ENCODE data around the gene C12orf75. TPM values are rescaled to one million over a fixed set of nuclear protein-coding genes. Genes with fewer than 3 reads are reported as not detected.

Gene C12orf75
- total RNA-seq, 1 donor from 2014 or later = 1.1 TPM

GRCh38 chr12:105363890-105364289 lies 33.4 kb downstream of the C12orf75 start:
- no peak for TF ChIP-seq CTCF (IDR thresholded peaks at IDR 0.05; ENCODE audit: borderline replicate concordance)
- DNase-seq = no peak
- H3K4me1 ChIP-seq = no peaks in the 10 kb centered on the region
- H3K9me3 ChIP-seq (replicated peaks) = no peaks in the 10 kb centered on the region
- H3K27me3 ChIP-seq (ENCODE audit: low read depth) = no peaks in the 10 kb centered on the region
- no peak overlapping the region for H3K27ac ChIP-seq (replicated peaks)
- intact Hi-C loops (cut with micrococcal nuclease) = no loop called here
- H3K4me3 ChIP-seq = no peak overlapping the region
- H3K36me3 ChIP-seq = no peaks in the 10 kb centered on the region

- Histone ChIP-seq H3K9me3 (replicated peaks) (no peaks in the 10 kb centered on the region), H3K36me3 (no peaks in the 10 kb centered on the region), H3K27me3 (ENCODE audit: low read depth) (no peaks in the 10 kb centered on the region), H3K4me1 (no peaks in the 10 kb centered on the region), H3K27ac (replicated peaks) (no peak overlapping the region), H3K4me3 (no peak overlapping the region)
- TF ChIP-seq CTCF (IDR thresholded peaks at IDR 0.05; ENCODE audit: borderline replicate concordance) = no peak
- DNase-seq = no peak
- intact Hi-C loops (cut with micrococcal nuclease) = no loop called here
Observed at GRCh38 chr12:105365231-105365630, 34.7 kb downstream of the C12orf75 start.

GRCh38 chr12:105368047-105368646 lies 37.7 kb downstream of the C12orf75 start:
- DNase-seq = no peak
- no peak overlapping the region for H3K27ac ChIP-seq (replicated peaks)
- H3K4me1 ChIP-seq = no peaks in the 10 kb centered on the region
- H3K36me3 ChIP-seq = no peaks in the 10 kb centered on the region
- intact Hi-C loops (cut with micrococcal nuclease) = no loop called here
- H3K4me3 ChIP-seq = no peak overlapping the region
- no peaks in the 10 kb centered on the region for H3K9me3 ChIP-seq (replicated peaks)
- H3K27me3 ChIP-seq (ENCODE audit: low read depth) = no peaks in the 10 kb centered on the region
- TF ChIP-seq CTCF (IDR thresholded peaks at IDR 0.05; ENCODE audit: borderline replicate concordance) = no peak

GRCh38 chr12:105369014-105369413 lies 38.5 kb downstream of the C12orf75 start:
- no peak overlapping the region for H3K27ac ChIP-seq (replicated peaks)
- no peaks in the 10 kb centered on the region for H3K4me1 ChIP-seq
- H3K36me3 ChIP-seq = no peaks in the 10 kb centered on the region
- intact Hi-C loops (cut with micrococcal nuclease) = no loop called here
- TF ChIP-seq CTCF (IDR thresholded peaks at IDR 0.05; ENCODE audit: borderline replicate concordance) = no peak
- no peaks in the 10 kb centered on the region for H3K27me3 ChIP-seq (ENCODE audit: low read depth)
- H3K9me3 ChIP-seq (replicated peaks) = no peaks in the 10 kb centered on the region
- DNase-seq = no peak
- no peak overlapping the region for H3K4me3 ChIP-seq

- H3K27me3 ChIP-seq (ENCODE audit: low read depth) = peaks cover 16% of the 10 kb centered on the region
- DNase-seq = no peak
- H3K36me3 ChIP-seq = no peaks in the 10 kb centered on the region
- H3K4me1 ChIP-seq = no peaks in the 10 kb centered on the region
- TF ChIP-seq CTCF (IDR thresholded peaks at IDR 0.05; ENCODE audit: borderline replicate concordance) = no peak
- no peak overlapping the region for H3K27ac ChIP-seq (replicated peaks)
- intact Hi-C loops (cut with micrococcal nuclease) = no loop called here
- H3K4me3 ChIP-seq = no peak overlapping the region
- H3K9me3 ChIP-seq (replicated peaks) = no peaks in the 10 kb centered on the region
Observed at GRCh38 chr12:105374303-105374702, 43.8 kb downstream of the C12orf75 start.

Data from left ventricle myocardium inferior (tissue), 1 donor.